Measurements from ENCODE around the gene RAD51. TPM values are rescaled to one million over a fixed set of nuclear protein-coding genes. Genes with fewer than 3 reads are reported as not detected.

RAD51 gene
- total and polyA plus RNA-seq, 8 donors, result 0.58 to 3.5 (median 2.0) TPM; not detected in 2

DNA sequence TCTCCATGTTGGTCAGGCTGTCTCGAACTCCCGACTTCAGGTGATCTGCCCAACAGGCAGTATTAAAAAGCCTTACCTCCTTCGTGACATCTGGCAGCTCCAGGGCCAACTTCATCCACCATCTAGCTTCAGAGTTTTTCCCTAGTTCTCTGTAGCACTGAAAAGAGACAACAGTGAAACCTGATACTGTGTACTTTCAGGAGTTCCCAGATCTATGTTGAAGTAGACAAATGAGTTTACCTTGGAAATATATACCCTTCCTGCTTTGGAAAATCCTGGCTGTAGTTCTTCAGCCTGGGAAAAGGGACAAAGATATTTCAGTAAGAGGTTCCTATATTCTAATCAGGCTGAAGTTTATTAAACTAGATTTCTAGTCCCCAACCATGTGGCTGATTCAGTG is 42.1 kb downstream of the RAD51 start:
- intact Hi-C loops (cut with DNase I; ENCODE audit: low total_unique reads), result no loop called here
- no peak overlapping the region for H3K4me3 ChIP-seq
- TF ChIP-seq POLR2AphosphoS5 (IDR thresholded peaks at IDR 0.05) (no peak), EP300 (IDR thresholded peaks at IDR 0.05) (no peak), POLR2A (IDR thresholded peaks at IDR 0.05) (no peak), CTCF (IDR thresholded peaks at IDR 0.05) (no peak)
- H3K27ac ChIP-seq, result no peak overlapping the region
- 56 to 82% (median 70%) methylated on average over 3 of the region's 3 CpGs for WGBS, 5 donors
- H3K4me1 ChIP-seq, result no peaks in the 10 kb centered on the region
- DNase-seq, result no peak
- no peaks in the 10 kb centered on the region for H3K9me3 ChIP-seq
- H3K27me3 ChIP-seq, result no peaks in the 10 kb centered on the region
- peaks cover 43 to 100% (median 99%) of the 10 kb centered on the region in 4 donors for H3K36me3 ChIP-seq

DNA sequence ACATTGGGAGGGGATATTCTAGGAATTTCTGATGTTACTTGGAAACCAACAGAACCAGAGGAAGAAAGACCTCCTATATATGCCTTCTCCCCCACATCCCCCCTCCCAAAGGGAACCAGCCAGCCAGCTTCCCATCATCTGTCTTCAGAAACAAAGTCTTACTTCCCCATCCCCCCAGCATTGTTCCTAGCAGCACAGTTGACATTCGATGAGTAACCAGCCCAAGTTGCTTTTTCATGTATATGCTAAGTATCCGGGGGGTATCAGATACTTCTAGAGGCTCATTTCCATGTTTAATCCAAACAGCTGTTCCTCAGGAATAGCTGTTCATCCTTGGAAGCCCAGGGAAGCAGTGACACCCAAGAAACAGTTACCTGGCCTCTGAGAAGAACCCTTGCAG is 44.1 kb downstream of the RAD51 start:
- WGBS, 5 donors, result 40 to 78% (median 63%) methylated on average over 2 of the region's 2 CpGs
- no peaks in the 10 kb centered on the region for H3K27me3 ChIP-seq
- H3K4me3 ChIP-seq, result no peak overlapping the region
- no peak for DNase-seq
- peaks cover 62 to 100% (median 100%) of the 10 kb centered on the region in 4 donors for H3K36me3 ChIP-seq
- intact Hi-C loops (cut with DNase I; ENCODE audit: low total_unique reads), result no loop called here
- no peaks in the 10 kb centered on the region for H3K9me3 ChIP-seq
- no peaks in the 10 kb centered on the region for H3K4me1 ChIP-seq
- no peak overlapping the region for H3K27ac ChIP-seq
- no peak for TF ChIP-seq EP300 (IDR thresholded peaks at IDR 0.05)
- TF ChIP-seq POLR2AphosphoS5 (IDR thresholded peaks at IDR 0.05), result no peak
- TF ChIP-seq POLR2A (IDR thresholded peaks at IDR 0.05), result no peak
- TF ChIP-seq CTCF (IDR thresholded peaks at IDR 0.05), result no peak

DNA sequence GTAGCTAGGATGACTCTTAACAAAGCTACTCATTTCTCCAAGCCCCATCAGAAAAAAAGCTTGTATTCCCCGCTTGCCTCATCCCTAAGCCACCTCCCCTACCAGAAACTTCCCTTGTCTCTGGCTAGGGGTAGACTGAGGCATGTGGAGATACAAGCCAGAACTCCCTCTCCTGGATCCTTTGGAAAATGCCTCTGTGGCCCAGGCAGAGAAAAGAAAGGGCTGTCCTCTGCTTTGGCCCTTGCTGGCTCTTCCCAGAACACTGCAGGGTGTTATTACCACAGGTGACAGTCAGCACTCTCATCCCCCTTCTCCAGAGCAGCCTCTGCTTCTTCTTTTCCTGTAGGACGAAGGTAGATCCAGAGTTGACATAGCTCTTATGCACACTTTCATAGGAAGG is 44.9 kb downstream of the RAD51 start:
- TF ChIP-seq CTCF (IDR thresholded peaks at IDR 0.05) (no peak), EP300 (IDR thresholded peaks at IDR 0.05) (no peak), POLR2AphosphoS5 (IDR thresholded peaks at IDR 0.05) (no peak), POLR2A (IDR thresholded peaks at IDR 0.05) (no peak)
- peaks cover 69 to 100% (median 100%) of the 10 kb centered on the region in 4 donors for H3K36me3 ChIP-seq
- H3K27ac ChIP-seq, result no peak overlapping the region
- H3K4me1 ChIP-seq, result no peaks in the 10 kb centered on the region
- no peak overlapping the region for H3K4me3 ChIP-seq
- H3K9me3 ChIP-seq, result no peaks in the 10 kb centered on the region
- 96 to 97% (median 96%) methylated on average over 2 of the region's 2 CpGs for WGBS, 5 donors
- intact Hi-C loops (cut with DNase I; ENCODE audit: low total_unique reads), result no loop called here
- H3K27me3 ChIP-seq, result no peaks in the 10 kb centered on the region
- DNase-seq, result no peak

- intact Hi-C loops (cut with DNase I; ENCODE audit: low total_unique reads), result no loop called here
- peak overlapping the region in 1 of 5 donors; percentile 49 for H3K27ac ChIP-seq
These were observed 48.5 kb downstream of the RAD51 start for GRCh38 chr15:40743485-40743901.

More at GRCh38 chr15:40743485-40743901, 48.5 kb downstream of the RAD51 start:
- no peaks in the 10 kb centered on the region for H3K9me3 ChIP-seq
- DNase-seq, result no peak
- no peak overlapping the region for H3K4me3 ChIP-seq
- 44 to 67% (median 45%) methylated on average over 2 of the region's 2 CpGs for WGBS, 5 donors
- H3K36me3 ChIP-seq, result peaks cover 50 to 94% (median 93%) of the 10 kb centered on the region in 4 donors
- TF ChIP-seq CTCF (IDR thresholded peaks at IDR 0.05) (no peak), POLR2AphosphoS5 (IDR thresholded peaks at IDR 0.05) (no peak), EP300 (IDR thresholded peaks at IDR 0.05) (no peak), POLR2A (IDR thresholded peaks at IDR 0.05) (no peak)
- peaks cover 0 to 7% (median 0%) of the 10 kb centered on the region in 4 donors for H3K4me1 ChIP-seq
- no peaks in the 10 kb centered on the region for H3K27me3 ChIP-seq
